Ascending aorta (tissue), 2 donors: ENCODE results near the gene SPRED2. TPM values are rescaled to one million over a fixed set of nuclear protein-coding genes. Genes with fewer than 3 reads are reported as not detected.

ENCODE experiments used
- DNase-seq, 2 donors: peaks; one replicate each; pipeline ENCODE4 v3.0.0-alpha.2; 2019; ENCODE audit warnings: low spot score in 2 of 2
- H3K27ac ChIP-seq, 2 donors: fragments of 200-600 bp; sonication (generic); one replicate each; pipeline ENCODE4 v1.5.1; 2016 to 2017; ENCODE audit warnings: mild to moderate bottlenecking in 1 of 2
- H3K27me3 ChIP-seq: fragments of 200-600 bp; sonication (generic); one replicate; pipeline ENCODE4 v1.5.1; 2017
- H3K36me3 ChIP-seq, 2 donors: fragments of 200-600 bp; sonication (generic); one replicate each; pipeline ENCODE4 v1.5.1; 2016
- H3K4me1 ChIP-seq, 2 donors: fragments of 200-600 bp; sonication (generic); one replicate each; pipeline ENCODE4 v1.5.1; 2016 to 2017; ENCODE audit warnings: mild to moderate bottlenecking in 1 of 2
- H3K4me3 ChIP-seq, 2 donors: fragments of 200-600 bp; sonication (generic); one replicate each; pipeline ENCODE4 v1.5.1; 2016 to 2017; ENCODE audit warnings: mild to moderate bottlenecking in 1 of 2
- H3K9me3 ChIP-seq, 2 donors: fragments of 200-600 bp; sonication (generic); one replicate each; pipeline ENCODE4 v1.5.1; 2016
- CTCF ChIP-seq, 3 experiments: fragments of 200-600 bp in 2 of 3; fragments of 450-650 bp in 1 of 3; sonication (generic) in 2 of 3; IDR thresholded peaks; one replicate each; pipeline ENCODE4 v1.5.1; 2016 to 2019; ENCODE audit warnings: antibody characterized with exemption in 3 of 3, mild to moderate bottlenecking in 1 of 3, moderate library complexity in 1 of 3
- intact Hi-C: fragments of 100-400 bp; cut with DNase I; formaldehyde crosslinking; loops from one replicate; pipeline ENCODE4 v1.15.1; 2023
- total RNA-seq: library from RNA; depleted of rRNA; stranded (reverse); fragments of >200 nt; gene quantifications from one replicate; pipeline ENCODE4 v1.1.0, GENCODE V29; 2016

SPRED2 gene
- total RNA-seq, 1 donor from 2014 or later: 18.5 TPM

- H3K27me3 ChIP-seq: no peaks in the 10 kb centered on the region
- peaks cover 6 to 10% of the 10 kb centered on the region in 2 donors for H3K4me1 ChIP-seq
- intact Hi-C loops: no loop called here
- H3K4me3 ChIP-seq: peak overlapping the region in 1 of 2 donors; percentile 8
- DNase-seq: peak in 1 of 2 donors; percentile 70
- H3K27ac ChIP-seq: peak overlapping the region; percentile 46 to 49
- TF ChIP-seq CTCF (IDR thresholded peaks at IDR 0.05): no peak
- no peaks in the 10 kb centered on the region for H3K36me3 ChIP-seq
- H3K9me3 ChIP-seq: no peaks in the 10 kb centered on the region
Measured at GRCh38 chr2:65366595-65367125, 65.7 kb downstream of the SPRED2 start.

DNA sequence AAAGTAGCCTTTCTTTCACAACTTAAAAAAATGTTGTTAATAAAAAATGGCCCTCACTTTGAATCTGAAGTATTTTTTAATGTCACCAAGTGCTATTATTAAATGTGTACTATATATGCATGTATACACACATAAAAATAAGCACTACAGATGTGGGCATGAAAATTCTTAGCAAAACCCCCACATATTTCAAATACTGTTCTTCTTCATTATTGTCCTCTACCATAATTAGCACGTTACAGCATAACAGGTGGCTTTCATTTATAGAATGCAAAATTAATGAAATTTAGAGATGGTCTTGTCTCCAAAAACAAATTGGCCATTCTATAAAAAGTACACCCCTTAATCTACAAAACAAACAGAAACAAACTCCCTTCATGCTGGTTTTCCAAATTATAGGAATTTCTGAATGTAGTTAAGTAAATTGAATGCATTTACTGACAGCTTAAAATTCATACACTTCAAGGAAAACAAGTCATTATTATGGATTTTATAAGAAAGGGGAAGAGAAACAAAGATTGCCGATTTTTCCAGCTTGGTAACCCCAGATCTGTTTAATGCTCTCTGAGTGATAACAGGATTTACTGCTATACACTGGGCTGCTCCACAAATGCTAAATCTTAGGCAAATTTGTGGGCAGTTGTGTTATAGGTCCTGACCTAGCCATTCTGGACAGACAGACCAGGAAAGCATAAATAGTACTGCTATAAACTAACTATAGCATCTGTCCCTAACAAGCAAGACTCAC lies 67.2 kb downstream of the SPRED2 start:
- peaks cover 6 to 10% of the 10 kb centered on the region in 2 donors for H3K4me1 ChIP-seq
- no peaks in the 10 kb centered on the region for H3K27me3 ChIP-seq
- no peak for DNase-seq
- H3K9me3 ChIP-seq: no peaks in the 10 kb centered on the region
- TF ChIP-seq CTCF (IDR thresholded peaks at IDR 0.05): no peak
- H3K27ac ChIP-seq: no peak overlapping the region
- no peak overlapping the region for H3K4me3 ChIP-seq
- intact Hi-C loops: no loop called here
- H3K36me3 ChIP-seq: no peaks in the 10 kb centered on the region

- TF ChIP-seq CTCF (IDR thresholded peaks at IDR 0.05): no peak
- H3K4me3 ChIP-seq: no peak overlapping the region
- no peaks in the 10 kb centered on the region for H3K9me3 ChIP-seq
- DNase-seq: no peak
- no peaks in the 10 kb centered on the region for H3K36me3 ChIP-seq
- no peaks in the 10 kb centered on the region for H3K27me3 ChIP-seq
- intact Hi-C loops: no loop called here
- no peak overlapping the region for H3K27ac ChIP-seq
- H3K4me1 ChIP-seq: peaks cover 6 to 10% of the 10 kb centered on the region in 2 donors
Measured at GRCh38 chr2:65363879-65364666, 68.3 kb downstream of the SPRED2 start.

GRCh38 chr2:65361623-65362022 lies 70.8 kb downstream of the SPRED2 start:
- Histone ChIP-seq H3K36me3 (no peaks in the 10 kb centered on the region), H3K27me3 (no peaks in the 10 kb centered on the region), H3K4me3 (no peak overlapping the region), H3K9me3 (no peaks in the 10 kb centered on the region), H3K4me1 (peaks cover 6 to 10% of the 10 kb centered on the region in 2 donors), H3K27ac (no peak overlapping the region)
- TF ChIP-seq CTCF (IDR thresholded peaks at IDR 0.05): no peak
- no peak for DNase-seq
- intact Hi-C loops: no loop called here

GRCh38 chr2:65360441-65360840 lies 72.0 kb downstream of the SPRED2 start:
- H3K36me3 ChIP-seq: no peaks in the 10 kb centered on the region
- H3K27me3 ChIP-seq: no peaks in the 10 kb centered on the region
- no peak overlapping the region for H3K27ac ChIP-seq
- no peak for TF ChIP-seq CTCF (IDR thresholded peaks at IDR 0.05)
- H3K9me3 ChIP-seq: no peaks in the 10 kb centered on the region
- DNase-seq: no peak
- peaks cover 0 to 6% of the 10 kb centered on the region in 2 donors for H3K4me1 ChIP-seq
- no peak overlapping the region for H3K4me3 ChIP-seq
- intact Hi-C loops: no loop called here
